Right kidney (tissue), 9 donors: ENCODE results near the gene IL1RL2.

Source experiments
- DNase-seq: peaks from one replicate; pipeline ENCODE4 v3.0.0-alpha.2; 2016
- long read RNA-seq, 8 donors: transcript quantifications; one replicate each; lab custom pipeline, GENCODE V29; 2026

IL1RL2 gene
- long read RNA-seq, donor 1: 0 reads
- long read RNA-seq, donor 2: 0 reads
- long read RNA-seq, donor 3: 0 reads
- long read RNA-seq, donor 4: 0 reads
- long read RNA-seq, donor 5: 0 reads
- long read RNA-seq, donor 6: 0 reads
- long read RNA-seq, donor 7: 0 reads
- long read RNA-seq, donor 8: 0 reads

- DNase-seq: no peak
These were observed at the start of gene IL1RL2 for GRCh38 chr2:102186791-102187495. IL1RL2 (plus strand) TSS chr2:102187023; CDS start chr2:102187868, 845 bp downstream.

GRCh38 chr2:102137138-102137537 lies 49.7 kb upstream of the IL1RL2 start:
- no peak for DNase-seq

GRCh38 chr2:102138331-102138730 lies 48.5 kb upstream of the IL1RL2 start:
- DNase-seq: no peak

GRCh38 chr2:102139851-102140250 lies 47.0 kb upstream of the IL1RL2 start:
- no peak for DNase-seq

- DNase-seq: no peak
These were observed 46.4 kb upstream of the IL1RL2 start for GRCh38 chr2:102140377-102140776.

- peak; percentile 58 for DNase-seq
These were observed 45.5 kb upstream of the IL1RL2 start for GRCh38 chr2:102141011-102141943.

GRCh38 chr2:102141970-102142828 lies 44.6 kb upstream of the IL1RL2 start, which contains the start of gene IL1R1:
IL1R1 (plus strand) TSS chr2:102142746; CDS start chr2:102157725, 14,979 bp downstream.
- DNase-seq: peak; percentile 91

GRCh38 chr2:102142829-102143449 lies 43.9 kb upstream of the IL1RL2 start:
- DNase-seq: peak; percentile 77

- peak; percentile 51 for DNase-seq
These were observed 43.3 kb upstream of the IL1RL2 start for GRCh38 chr2:102143450-102143985.

GRCh38 chr2:102144128-102144527 lies 42.7 kb upstream of the IL1RL2 start:
- DNase-seq: no peak

- no peak for DNase-seq
These were observed 41.7 kb upstream of the IL1RL2 start for GRCh38 chr2:102145107-102145506.

- DNase-seq: no peak
These were observed 40.9 kb upstream of the IL1RL2 start for GRCh38 chr2:102145934-102146333.

- no peak for DNase-seq
These were observed 38.9 kb upstream of the IL1RL2 start for GRCh38 chr2:102147935-102148334.

- no peak for DNase-seq
These were observed 37.6 kb upstream of the IL1RL2 start for GRCh38 chr2:102149243-102149642.

- no peak for DNase-seq
These were observed 37.0 kb upstream of the IL1RL2 start for GRCh38 chr2:102149644-102150455.

- DNase-seq: no peak
These were observed 32.5 kb upstream of the IL1RL2 start for GRCh38 chr2:102154364-102154763.

GRCh38 chr2:102154946-102155702 lies 31.7 kb upstream of the IL1RL2 start:
- no peak for DNase-seq

- no peak for DNase-seq
These were observed 30.9 kb upstream of the IL1RL2 start for GRCh38 chr2:102155703-102156515.
